Smooth muscle cell (in vitro differentiated cells): ENCODE measurements around the gene NCOA7. TPM values are rescaled to one million over a fixed set of nuclear protein-coding genes. Genes with fewer than 3 reads are reported as not detected.

Source experiments
- DNase-seq: peaks from one replicate; lab custom pipeline; 2025; ENCODE audit not compliant: unreplicated experiment; lab: John Stamatoyannopoulos, UW
- H2AFZ ChIP-seq: fragments of 200-600 bp; sonication (generic); 2 replicates; pipeline ENCODE4 v1.6.0; 2016; ENCODE audit warnings: antibody characterized with exemption, low read depth, mild to moderate bottlenecking
- H3F3A ChIP-seq: fragments of 200-600 bp; sonication (generic); 2 replicates; pipeline ENCODE4 v1.6.0; 2017; ENCODE audit warnings: antibody characterized with exemption, low read depth
- H3K27ac ChIP-seq: fragments of 200-600 bp; sonication (generic); 2 replicates; pipeline ENCODE4 v1.5.1; 2016; ENCODE audit warnings: low read depth, mild to moderate bottlenecking
- H3K27me3 ChIP-seq: fragments of 200-600 bp; sonication (generic); 2 replicates; pipeline ENCODE4 v1.6.1; 2016; ENCODE audit warnings: low read depth, mild to moderate bottlenecking
- H3K36me3 ChIP-seq: fragments of 200-600 bp; sonication (generic); 2 replicates; pipeline ENCODE4 v1.5.1; 2016; ENCODE audit warnings: low read depth
- H3K4me1 ChIP-seq: fragments of 200-600 bp; sonication (generic); 2 replicates; pipeline ENCODE4 v1.5.1; 2016; ENCODE audit warnings: low read depth
- H3K4me2 ChIP-seq: fragments of 200-600 bp; sonication (generic); 2 replicates; pipeline ENCODE4 v1.6.0; 2016; ENCODE audit warnings: mild to moderate bottlenecking
- H3K4me3 ChIP-seq: fragments of 200-600 bp; sonication (generic); 2 replicates; pipeline ENCODE4 v1.5.1; 2016; ENCODE audit warnings: mild to moderate bottlenecking
- H3K79me2 ChIP-seq: fragments of 200-600 bp; sonication (generic); 2 replicates; pipeline ENCODE4 v1.6.0; 2016; ENCODE audit warnings: low read depth, mild to moderate bottlenecking
- H3K9ac ChIP-seq: fragments of 200-600 bp; sonication (generic); 2 replicates; pipeline ENCODE4 v1.6.0; 2016; ENCODE audit warnings: low read depth
- H3K9me3 ChIP-seq: fragments of 200-600 bp; sonication (generic); replicated peaks from 2 replicates; pipeline ENCODE4 v1.5.1; 2016; ENCODE audit warnings: low read depth
- H4K20me1 ChIP-seq: fragments of 200-600 bp; sonication (generic); 2 replicates; pipeline ENCODE4 v1.6.0; 2016; ENCODE audit warnings: low read depth
- WGBS: methylation state at CpG from one replicate; pipeline ENCODE4 v1.1.7; 2016; ENCODE audit warnings: low lambda C conversion rate; 5-methylcytosine and 5-hydroxymethylcytosine counted together
- polyA plus RNA-seq: library from polyadenylated mRNA; unstranded; fragments of >200 nt; fragmentation: Nextera tagmentation; extraction: Ambion mirVana; gene quantifications from 2 replicates; pipeline ENCODE4 v1.2.1, GENCODE V29; 2016
- total RNA-seq: library from RNA; depleted of rRNA; stranded (reverse); fragments of >200 nt; gene quantifications from 2 replicates; pipeline ENCODE4 v1.2.3, GENCODE V29; 2014
- TF ChIP-seq, protein P1 (sequence below): fragments of 200-600 bp; sonication (generic); IDR thresholded peaks from 2 replicates; pipeline ENCODE4 v1.5.1; 2017; ENCODE audit warnings: borderline replicate concordance, mild to moderate bottlenecking, antibody characterized with exemption; ENCODE audit not compliant: insufficient read depth, poor library complexity, severe bottlenecking

The NCOA7 gene
- total and polyA plus RNA-seq, 2 experiments from 2014 or later, result 38.1 to 44.0 TPM

DNA sequence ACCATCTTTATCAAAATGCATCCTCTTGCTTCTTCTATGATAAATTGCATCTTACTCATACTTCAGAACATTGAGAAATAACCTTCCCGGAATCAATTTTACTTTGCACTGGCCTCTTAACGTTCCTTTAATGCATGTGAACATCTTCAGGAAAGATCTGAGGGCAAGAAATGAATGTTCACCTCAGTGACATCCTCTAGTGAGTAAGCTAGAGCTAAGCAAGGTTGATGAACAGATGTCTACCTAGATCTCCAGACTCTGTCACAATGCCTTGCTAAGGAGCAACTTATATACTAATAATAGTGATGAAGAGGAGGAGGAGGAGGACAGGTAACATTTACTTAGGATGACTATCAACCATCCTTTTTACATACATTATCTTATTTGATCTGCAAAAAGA is 149.0 kb downstream of the NCOA7 start:
- Histone ChIP-seq H3K9me3 (no peaks in the 10 kb centered on the region), H3K4me3 (no peak overlapping the region), H3K4me2 (no peak overlapping the region), H3K27me3 (no peaks in the 10 kb centered on the region), H2AFZ (no peak overlapping the region), H3F3A (peaks cover 37% of the 10 kb centered on the region), H3K79me2 (no peaks in the 10 kb centered on the region), H3K27ac (no peak overlapping the region), H3K4me1 (peaks cover 21% of the 10 kb centered on the region), H3K36me3 (no peaks in the 10 kb centered on the region), H3K9ac (no peak overlapping the region), H4K20me1 (no peaks in the 10 kb centered on the region)
- DNase-seq, result no peak
- TF ChIP-seq, protein P1, sequence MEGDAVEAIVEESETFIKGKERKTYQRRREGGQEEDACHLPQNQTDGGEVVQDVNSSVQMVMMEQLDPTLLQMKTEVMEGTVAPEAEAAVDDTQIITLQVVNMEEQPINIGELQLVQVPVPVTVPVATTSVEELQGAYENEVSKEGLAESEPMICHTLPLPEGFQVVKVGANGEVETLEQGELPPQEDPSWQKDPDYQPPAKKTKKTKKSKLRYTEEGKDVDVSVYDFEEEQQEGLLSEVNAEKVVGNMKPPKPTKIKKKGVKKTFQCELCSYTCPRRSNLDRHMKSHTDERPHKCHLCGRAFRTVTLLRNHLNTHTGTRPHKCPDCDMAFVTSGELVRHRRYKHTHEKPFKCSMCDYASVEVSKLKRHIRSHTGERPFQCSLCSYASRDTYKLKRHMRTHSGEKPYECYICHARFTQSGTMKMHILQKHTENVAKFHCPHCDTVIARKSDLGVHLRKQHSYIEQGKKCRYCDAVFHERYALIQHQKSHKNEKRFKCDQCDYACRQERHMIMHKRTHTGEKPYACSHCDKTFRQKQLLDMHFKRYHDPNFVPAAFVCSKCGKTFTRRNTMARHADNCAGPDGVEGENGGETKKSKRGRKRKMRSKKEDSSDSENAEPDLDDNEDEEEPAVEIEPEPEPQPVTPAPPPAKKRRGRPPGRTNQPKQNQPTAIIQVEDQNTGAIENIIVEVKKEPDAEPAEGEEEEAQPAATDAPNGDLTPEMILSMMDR, result no peak
- 83% methylated on average over 2 of the region's 2 CpGs for WGBS

- Histone ChIP-seq H2AFZ (peak overlapping the region; percentile 57), H3K4me2 (peak overlapping the region; percentile 69), H3K9ac (no peak overlapping the region), H3K36me3 (no peaks in the 10 kb centered on the region), H3K9me3 (no peaks in the 10 kb centered on the region), H3K4me3 (no peak overlapping the region), H3K79me2 (no peaks in the 10 kb centered on the region), H3F3A (peaks cover 44% of the 10 kb centered on the region), H3K4me1 (peaks cover 28% of the 10 kb centered on the region), H3K27me3 (no peaks in the 10 kb centered on the region), H3K27ac (peak overlapping the region; percentile 94), H4K20me1 (no peaks in the 10 kb centered on the region)
- no peak for DNase-seq
- WGBS, result 39% methylated on average over 5 of the region's 5 CpGs
- TF ChIP-seq, protein P1, result no peak
These were observed 149.7 kb downstream of the NCOA7 start for GRCh38 chr6:125940247-125941041.

DNA sequence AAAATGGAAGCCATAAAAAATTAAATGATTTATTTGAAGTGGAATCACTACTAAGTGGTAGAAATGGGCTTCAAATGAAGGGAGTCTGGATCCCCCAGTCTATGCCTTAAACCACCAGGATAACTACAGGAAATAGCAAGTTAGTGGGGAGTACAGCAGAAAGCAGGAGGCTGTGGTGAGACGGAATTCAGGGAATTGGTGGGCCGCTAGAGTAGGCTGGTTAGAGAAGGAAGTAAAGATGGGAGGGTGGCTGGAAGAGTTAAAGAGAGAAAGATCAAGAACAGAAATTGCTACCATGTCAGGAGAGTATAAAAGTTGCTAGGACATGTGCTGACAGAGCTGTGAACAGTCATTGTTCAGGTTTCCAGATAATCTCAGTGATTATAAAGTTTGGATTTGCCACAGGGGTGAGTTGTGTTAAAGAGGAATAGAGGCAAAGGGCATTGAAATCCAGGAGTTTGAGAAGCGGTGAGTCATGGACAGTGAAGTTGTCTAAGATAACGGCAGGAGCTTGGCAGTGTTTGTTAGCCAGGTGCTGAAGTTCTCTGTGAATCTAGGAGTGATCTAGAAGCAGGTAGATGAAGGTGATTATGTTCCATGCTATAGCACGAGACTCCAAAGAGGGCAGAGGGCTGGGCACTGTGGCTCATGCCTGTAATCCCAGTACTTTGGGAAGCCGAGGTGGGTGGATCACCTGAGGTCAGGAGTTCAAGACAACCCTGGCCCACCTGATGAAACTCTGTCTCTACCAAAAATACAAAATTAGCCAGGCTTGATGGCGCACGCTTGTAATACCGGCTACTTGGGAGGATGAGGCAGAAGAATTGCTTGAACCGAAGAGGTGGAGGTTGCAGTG is 152.1 kb downstream of the NCOA7 start:
- H3K79me2 ChIP-seq, result no peaks in the 10 kb centered on the region
- peak overlapping the region; percentile 69 for H3K4me2 ChIP-seq
- peaks cover 34% of the 10 kb centered on the region for H3K4me1 ChIP-seq
- H3K27ac ChIP-seq, result peak overlapping the region; percentile 94
- TF ChIP-seq, protein P1, result no peak
- H3K9ac ChIP-seq, result no peak overlapping the region
- H2AFZ ChIP-seq, result no peak overlapping the region
- 66% methylated on average over 10 of the region's 10 CpGs for WGBS
- no peaks in the 10 kb centered on the region for H3K36me3 ChIP-seq
- peaks cover 50% of the 10 kb centered on the region for H3F3A ChIP-seq
- H3K27me3 ChIP-seq, result no peaks in the 10 kb centered on the region
- DNase-seq, result no peak
- no peaks in the 10 kb centered on the region for H3K9me3 ChIP-seq
- H3K4me3 ChIP-seq, result no peak overlapping the region
- no peaks in the 10 kb centered on the region for H4K20me1 ChIP-seq
